NT2/D1 (cell line): ENCODE results near the gene HBA1.

Source experiments
- SUZ12 ChIP-seq: IDR thresholded peaks from 2 replicates; pipeline ENCODE4 v1.6.1; 2011; ENCODE audit not compliant: insufficient read length, insufficient read depth; ENCODE audit errors: extremely low read depth
- YY1 ChIP-seq: IDR thresholded peaks from 2 replicates; pipeline ENCODE4 v1.6.1; 2011; ENCODE audit not compliant: insufficient read length, insufficient read depth
- ZNF274 ChIP-seq: IDR thresholded peaks from 2 replicates; pipeline ENCODE4 v1.6.1; 2011; ENCODE audit warnings: mild to moderate bottlenecking, low read depth, low read length

DNA sequence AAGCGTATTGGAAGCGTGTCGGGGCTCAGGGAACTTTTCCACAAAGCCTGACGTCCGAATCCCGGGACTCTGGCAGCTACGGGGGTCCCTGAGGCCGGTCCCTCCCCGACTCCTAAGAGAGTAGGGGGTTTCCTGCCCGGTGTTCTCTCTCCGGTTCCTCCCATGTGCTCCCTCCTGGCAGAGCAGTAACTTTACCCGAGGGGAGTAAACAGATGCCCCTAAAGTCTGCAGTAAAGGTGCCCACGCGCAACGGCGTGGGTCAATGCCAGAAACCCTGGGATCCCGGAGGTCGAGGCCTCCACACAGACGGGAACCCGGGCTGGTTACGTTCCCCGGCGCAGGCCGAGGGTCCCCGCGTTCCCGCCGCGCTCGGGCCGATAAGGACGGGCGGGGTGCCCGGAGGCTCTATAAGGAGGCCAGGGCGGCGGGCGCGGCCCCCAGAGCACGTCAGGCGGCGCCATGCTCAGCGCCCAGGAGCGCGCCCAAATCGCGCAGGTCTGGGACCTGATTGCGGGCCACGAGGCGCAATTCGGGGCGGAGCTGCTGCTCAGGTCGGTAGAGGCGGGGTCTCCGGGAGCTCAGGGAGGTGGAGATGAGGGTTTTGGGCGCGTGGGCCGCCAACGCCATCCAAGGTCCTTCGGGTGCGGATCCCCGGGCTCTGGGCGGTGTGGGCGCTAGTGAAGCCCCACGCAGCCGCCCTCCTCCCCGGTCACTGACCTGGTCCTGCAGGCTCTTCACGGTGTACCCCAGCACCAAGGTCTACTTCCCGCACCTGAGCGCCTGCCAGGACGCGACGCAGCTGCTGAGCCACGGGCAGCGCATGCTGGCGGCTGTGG is 10.7 kb upstream of the HBA1 start, which contains the start of gene HBM:
- no peak for TF ChIP-seq ZNF274
- peak; percentile 75 for TF ChIP-seq SUZ12
- no peak for TF ChIP-seq YY1
